ENCODE results near the gene TECTB. TPM values are rescaled to one million over a fixed set of nuclear protein-coding genes. Genes with fewer than 3 reads are reported as not detected.

The TECTB gene
- total RNA-seq, 1 donor from 2014 or later: not detected

DNA sequence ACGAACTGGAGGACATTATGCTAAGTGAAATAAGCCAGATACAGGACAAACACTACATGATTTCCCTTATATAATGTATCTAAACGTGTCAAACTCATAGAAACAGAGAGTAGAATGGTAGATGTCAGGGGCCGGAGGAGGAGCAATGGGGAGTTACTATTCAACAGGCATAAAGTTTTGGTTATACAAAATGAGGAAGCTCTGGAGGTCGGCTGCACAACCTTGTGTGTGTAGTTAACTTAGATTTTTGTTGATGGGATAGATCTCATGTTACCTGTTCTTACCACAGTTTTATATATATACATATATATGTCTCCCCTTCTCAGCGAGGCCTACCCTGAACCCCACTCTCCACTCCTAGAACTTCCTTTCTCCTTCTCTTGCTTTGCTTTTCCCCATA is 22.4 kb upstream of the TECTB start:
- H3K36me3 ChIP-seq: no peaks in the 10 kb centered on the region
- TF ChIP-seq, protein P1, sequence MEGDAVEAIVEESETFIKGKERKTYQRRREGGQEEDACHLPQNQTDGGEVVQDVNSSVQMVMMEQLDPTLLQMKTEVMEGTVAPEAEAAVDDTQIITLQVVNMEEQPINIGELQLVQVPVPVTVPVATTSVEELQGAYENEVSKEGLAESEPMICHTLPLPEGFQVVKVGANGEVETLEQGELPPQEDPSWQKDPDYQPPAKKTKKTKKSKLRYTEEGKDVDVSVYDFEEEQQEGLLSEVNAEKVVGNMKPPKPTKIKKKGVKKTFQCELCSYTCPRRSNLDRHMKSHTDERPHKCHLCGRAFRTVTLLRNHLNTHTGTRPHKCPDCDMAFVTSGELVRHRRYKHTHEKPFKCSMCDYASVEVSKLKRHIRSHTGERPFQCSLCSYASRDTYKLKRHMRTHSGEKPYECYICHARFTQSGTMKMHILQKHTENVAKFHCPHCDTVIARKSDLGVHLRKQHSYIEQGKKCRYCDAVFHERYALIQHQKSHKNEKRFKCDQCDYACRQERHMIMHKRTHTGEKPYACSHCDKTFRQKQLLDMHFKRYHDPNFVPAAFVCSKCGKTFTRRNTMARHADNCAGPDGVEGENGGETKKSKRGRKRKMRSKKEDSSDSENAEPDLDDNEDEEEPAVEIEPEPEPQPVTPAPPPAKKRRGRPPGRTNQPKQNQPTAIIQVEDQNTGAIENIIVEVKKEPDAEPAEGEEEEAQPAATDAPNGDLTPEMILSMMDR (IDR thresholded peaks at IDR 0.05): no peak
- DNase-seq: no peak
- H3K27ac ChIP-seq: peak overlapping the region; percentile 60
- H3K4me3 ChIP-seq: no peak overlapping the region
- no peaks in the 10 kb centered on the region for H3K27me3 ChIP-seq
- peaks cover 3% of the 10 kb centered on the region for H3K4me1 ChIP-seq
- H3K9me3 ChIP-seq: no peaks in the 10 kb centered on the region
- intact Hi-C loops (cut with DNase I): no loop called here
- no peak for ATAC-seq

DNA sequence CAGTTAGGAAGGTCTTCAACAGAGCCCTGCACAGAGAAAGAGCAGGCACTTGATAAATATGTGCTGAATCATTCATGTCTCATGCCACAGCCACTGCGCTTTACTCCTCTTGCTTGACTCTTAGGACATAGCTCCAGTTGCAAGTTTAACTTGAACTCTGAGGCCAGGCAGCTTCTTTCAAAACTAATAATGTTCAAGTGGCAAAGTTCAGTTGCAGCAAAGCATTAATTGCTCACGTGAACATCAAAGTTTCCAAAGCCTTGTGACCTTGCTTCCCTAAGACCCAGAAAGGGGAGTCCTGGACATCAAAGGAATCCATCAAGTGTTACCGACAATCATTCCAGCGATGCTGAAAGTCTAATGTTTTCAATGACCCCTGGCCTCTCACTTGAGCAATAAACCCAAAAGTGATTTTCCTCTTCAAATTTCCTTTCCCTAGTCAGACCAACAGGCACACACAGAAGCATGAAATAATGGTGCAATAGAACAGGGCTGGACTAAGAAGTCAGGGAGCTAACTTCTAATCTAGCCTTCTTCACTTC is 21.8 kb upstream of the TECTB start:
- Histone ChIP-seq H3K27ac (peak overlapping the region; percentile 60), H3K9me3 (no peaks in the 10 kb centered on the region), H3K27me3 (no peaks in the 10 kb centered on the region), H3K36me3 (no peaks in the 10 kb centered on the region), H3K4me3 (no peak overlapping the region), H3K4me1 (peaks cover 3% of the 10 kb centered on the region)
- intact Hi-C loops (cut with DNase I): no loop called here
- no peak for DNase-seq
- TF ChIP-seq, protein P1 (IDR thresholded peaks at IDR 0.05): no peak
- peak; percentile 78 for ATAC-seq

DNA sequence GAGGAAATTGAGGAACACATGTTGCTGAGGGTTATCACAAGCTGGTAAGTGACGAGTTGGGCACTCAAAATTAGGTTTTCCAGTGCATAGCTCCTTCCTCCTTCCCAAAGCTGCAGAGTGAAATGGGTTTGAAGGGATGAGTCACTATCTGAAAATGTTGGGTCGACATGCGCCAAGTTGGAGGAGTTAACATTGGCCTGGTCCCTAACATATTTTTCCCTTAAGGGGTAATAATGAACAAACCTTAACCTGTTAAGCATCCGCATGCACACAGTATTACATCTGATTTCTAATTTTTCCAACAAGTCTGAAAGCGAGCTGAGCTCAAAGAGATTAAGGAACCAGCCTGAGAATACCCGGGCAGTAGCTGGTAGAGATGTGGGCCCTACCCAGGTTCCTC is 20.7 kb upstream of the TECTB start:
- H3K27me3 ChIP-seq: no peaks in the 10 kb centered on the region
- H3K9me3 ChIP-seq: no peaks in the 10 kb centered on the region
- H3K27ac ChIP-seq: no peak overlapping the region
- intact Hi-C loops (cut with DNase I): no loop called here
- H3K36me3 ChIP-seq: no peaks in the 10 kb centered on the region
- ATAC-seq (no peak), DNase-seq (no peak)
- H3K4me3 ChIP-seq: no peak overlapping the region
- H3K4me1 ChIP-seq: peaks cover 3% of the 10 kb centered on the region
- TF ChIP-seq, protein P1 (IDR thresholded peaks at IDR 0.05): no peak

DNA sequence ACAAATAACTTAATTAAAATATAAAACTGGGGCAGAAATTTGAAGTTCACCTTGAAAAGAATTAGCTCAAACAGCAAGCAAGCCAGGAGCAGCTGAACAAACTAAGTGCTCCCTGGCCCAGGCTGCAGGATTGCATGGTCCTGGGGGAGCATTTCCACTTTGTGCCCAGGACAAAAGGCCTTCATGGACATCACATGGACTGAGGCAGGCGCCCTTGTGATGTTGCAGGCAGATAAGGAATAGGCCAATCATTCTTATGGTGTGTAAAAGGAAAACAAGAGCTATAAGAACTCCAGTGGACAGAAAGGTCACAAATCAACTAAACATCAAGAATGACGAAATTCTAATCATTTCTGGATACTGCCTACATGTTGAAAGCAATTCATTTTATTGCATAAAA is 17.5 kb upstream of the TECTB start:
- no peak for DNase-seq
- H3K27ac ChIP-seq: no peak overlapping the region
- intact Hi-C loops (cut with DNase I): no loop called here
- TF ChIP-seq, protein P1 (IDR thresholded peaks at IDR 0.05): no peak
- no peak overlapping the region for H3K4me3 ChIP-seq
- H3K36me3 ChIP-seq: no peaks in the 10 kb centered on the region
- no peaks in the 10 kb centered on the region for H3K27me3 ChIP-seq
- no peaks in the 10 kb centered on the region for H3K9me3 ChIP-seq
- no peak for ATAC-seq
- peaks cover 2% of the 10 kb centered on the region for H3K4me1 ChIP-seq

DNA sequence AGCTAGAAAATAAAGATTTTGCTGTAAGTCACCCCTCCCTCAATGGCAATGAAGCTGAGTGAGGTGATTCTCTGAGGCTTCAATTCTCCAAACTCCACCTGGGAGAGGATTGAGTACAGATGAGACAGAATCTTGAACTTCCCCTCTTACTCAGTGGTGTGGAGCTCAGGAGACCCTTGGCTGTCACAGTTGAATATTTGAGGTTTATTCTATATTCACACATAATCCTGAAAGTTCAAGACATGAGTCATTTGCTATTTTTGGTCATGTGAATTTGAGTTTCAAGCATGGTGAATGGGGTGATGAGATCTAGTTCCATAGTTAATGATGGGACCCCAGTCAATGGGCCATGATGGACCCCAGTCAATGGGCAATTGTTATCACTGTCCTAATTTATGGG is 13.9 kb upstream of the TECTB start:
- Histone ChIP-seq H3K27ac (no peak overlapping the region), H3K36me3 (no peaks in the 10 kb centered on the region), H3K4me3 (no peak overlapping the region), H3K9me3 (no peaks in the 10 kb centered on the region), H3K4me1 (no peaks in the 10 kb centered on the region), H3K27me3 (no peaks in the 10 kb centered on the region)
- ATAC-seq (no peak), DNase-seq (no peak)
- TF ChIP-seq, protein P1 (IDR thresholded peaks at IDR 0.05): no peak
- intact Hi-C loops (cut with DNase I): no loop called here

DNA sequence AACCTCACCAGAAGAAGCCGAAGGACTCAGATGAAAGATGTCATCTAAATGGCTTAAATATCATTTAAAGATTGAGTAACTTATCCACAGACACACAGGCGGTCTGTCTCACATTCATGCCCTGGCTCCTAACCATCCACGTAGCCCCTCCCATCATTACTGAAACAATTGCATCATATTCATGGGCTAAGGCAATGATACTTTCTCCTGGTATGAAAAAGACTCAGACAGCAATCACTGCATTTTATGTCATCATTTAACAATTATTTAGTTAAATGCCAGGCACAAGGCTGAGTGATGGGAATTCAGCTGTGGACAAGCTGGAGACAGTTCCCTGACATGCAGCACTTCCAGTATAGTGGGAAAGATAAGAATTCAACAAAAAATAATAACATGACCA is 11.2 kb upstream of the TECTB start:
- Histone ChIP-seq H3K9me3 (no peaks in the 10 kb centered on the region), H3K4me3 (no peak overlapping the region), H3K36me3 (no peaks in the 10 kb centered on the region), H3K27me3 (no peaks in the 10 kb centered on the region), H3K4me1 (no peaks in the 10 kb centered on the region), H3K27ac (no peak overlapping the region)
- intact Hi-C loops (cut with DNase I): no loop called here
- TF ChIP-seq, protein P1 (IDR thresholded peaks at IDR 0.05): no peak
- no peak for ATAC-seq
- no peak for DNase-seq

Data from upper lobe of right lung (tissue), 1 donor.